RCC 7860 (cell line): ENCODE data around the gene USP15.
"Not testable (repeated sequence)": the region's sequence is repeated elsewhere in the genome, so short reads cannot be mapped to it uniquely, and the experiment has no call there.

Experiments used
- DNase-seq: peaks from one replicate; pipeline ENCODE4 v3.0.0-alpha.2; 2015; ENCODE audit warnings: low spot score
- FAIRE-seq: peaks from 2 replicates; lab custom pipeline; 2012; peaks lifted over from hg19 to GRCh38; lab: Jason Lieb, UNC

USP15 gene

GRCh38 chr12:62435303-62436163 is 175.3 kb downstream of the USP15 start:
- DNase-seq (no peak), FAIRE-seq (no peak)

GRCh38 chr12:62436164-62436503 is 175.9 kb downstream of the USP15 start:
- FAIRE-seq, result no peak
- no peak for DNase-seq

- FAIRE-seq, result peak; percentile 34
- peak; percentile 39 for DNase-seq
Measured at GRCh38 chr12:62438098-62438692, 178.0 kb downstream of the USP15 start.

GRCh38 chr12:62446754-62447452 is 186.7 kb downstream of the USP15 start:
- DNase-seq (no peak), FAIRE-seq (no peak)

GRCh38 chr12:62448436-62448835 is 188.2 kb downstream of the USP15 start:
- FAIRE-seq (no peak), DNase-seq (no peak)

- FAIRE-seq, result not testable (repeated sequence)
Measured at GRCh38 chr12:62455429-62455828, 195.2 kb downstream of the USP15 start.

GRCh38 chr12:62458626-62459025 is 198.4 kb downstream of the USP15 start:
- FAIRE-seq (no peak), DNase-seq (no peak)

More at GRCh38 chr12:62455429-62455828, 195.2 kb downstream of the USP15 start:
- DNase-seq, result not testable (repeated sequence)

GRCh38 chr12:62459976-62460375 is 199.8 kb downstream of the USP15 start:
- no peak for FAIRE-seq
- DNase-seq, result no peak

GRCh38 chr12:62461171-62461837 is 201.1 kb downstream of the USP15 start:
- FAIRE-seq, result not testable (repeated sequence)

GRCh38 chr12:62463252-62463651 is 203.0 kb downstream of the USP15 start:
- not testable (repeated sequence) for FAIRE-seq, DNase-seq

More at GRCh38 chr12:62461171-62461837, 201.1 kb downstream of the USP15 start:
- not testable (repeated sequence) for DNase-seq
